Neutrophil (primary cell): ENCODE results near the gene AMDHD2.

Source experiments
- H3K27ac ChIP-seq: fragments of 200-600 bp; sonication (generic); 2 replicates; pipeline ENCODE4 v1.5.1; 2016; ENCODE audit warnings: mild to moderate bottlenecking, moderate library complexity
- H3K27me3 ChIP-seq: fragments of 200-600 bp; sonication (generic); 2 replicates; pipeline ENCODE4 v1.6.0; 2016; ENCODE audit warnings: mild to moderate bottlenecking
- H3K36me3 ChIP-seq: fragments of 200-600 bp; sonication (generic); 2 replicates; pipeline ENCODE4 v1.5.1; 2017
- H3K4me1 ChIP-seq, 2 experiments: fragments of 200-600 bp in 1 of 2; sonication (generic) in 1 of 2; 1 replicate in 1 of 2; 2 replicates in 1 of 2; pipeline versions ENCODE4 v1.5.1 to v1.6.1; 2013 to 2016; ENCODE audit warnings: low read depth in 1 of 2, low read length in 1 of 2, mild to moderate bottlenecking in 1 of 2, moderate library complexity in 1 of 2; ENCODE audit not compliant: control insufficient read depth in 1 of 2, insufficient read depth in 1 of 2
- H3K4me3 ChIP-seq, 2 experiments: fragments of 200-600 bp in 1 of 2; sonication (generic) in 1 of 2; 1 replicate in 1 of 2; 2 replicates in 1 of 2; pipeline ENCODE4 v1.5.1; 2013 to 2016; ENCODE audit warnings: low read depth in 1 of 2, low read length in 1 of 2, mild to moderate bottlenecking in 1 of 2, moderate library complexity in 1 of 2
- H3K9me3 ChIP-seq: fragments of 200-600 bp; sonication (generic); 2 replicates; pipeline ENCODE4 v1.5.1; 2016
- TF ChIP-seq, protein P1 (sequence below): fragments of 200-600 bp; sonication (generic); IDR thresholded peaks from 2 replicates; pipeline ENCODE4 v1.5.1; 2016; ENCODE audit warnings: antibody characterized with exemption

AMDHD2 gene

DNA sequence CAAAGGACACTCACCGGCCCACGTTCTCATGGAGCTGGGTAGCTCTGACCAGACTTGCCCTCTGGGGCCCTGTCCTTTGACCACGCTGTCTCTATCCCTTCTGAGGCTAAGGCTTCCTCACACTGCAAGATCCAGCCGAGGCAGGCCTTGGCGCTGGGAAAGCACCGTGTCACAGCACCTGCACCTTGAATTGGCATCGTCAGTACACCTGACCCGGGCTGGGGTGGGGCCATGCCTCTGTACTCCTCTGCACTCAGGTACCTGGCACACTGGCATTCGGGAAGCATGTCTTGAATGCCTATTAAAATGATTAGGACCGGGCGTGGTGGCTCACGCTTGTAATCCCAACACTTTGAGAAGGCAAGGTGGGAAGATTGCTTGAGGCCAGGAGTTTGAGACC lies 39.2 kb upstream of the AMDHD2 start:
- H3K4me1 ChIP-seq = peaks cover under 1 to 2% of the 10 kb centered on the region in 2 experiments
- H3K4me3 ChIP-seq = no peak overlapping the region
- peaks cover 6% of the 10 kb centered on the region for H3K27me3 ChIP-seq

DNA sequence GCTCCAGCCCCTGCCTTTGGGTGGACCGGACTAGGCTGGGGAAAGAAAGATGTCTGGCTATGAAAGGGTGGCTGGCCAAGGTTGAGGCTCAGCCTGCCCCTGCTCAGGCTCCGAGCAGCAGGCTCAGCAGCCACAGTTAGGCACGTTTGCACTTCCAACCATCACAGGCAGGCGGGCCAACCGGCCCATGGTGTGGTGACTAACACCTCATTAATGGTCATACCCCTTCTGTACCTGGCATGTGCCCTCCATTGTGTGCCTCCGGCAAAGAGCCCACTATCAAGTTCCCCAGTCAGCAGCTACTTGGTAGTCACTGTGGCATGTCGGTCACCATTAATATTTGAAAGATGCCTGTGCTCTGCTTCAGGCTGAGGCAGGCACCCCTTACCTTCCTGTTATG lies 38.5 kb upstream of the AMDHD2 start:
- Histone ChIP-seq H3K9me3 (no peaks in the 10 kb centered on the region), H3K36me3 (no peaks in the 10 kb centered on the region), H3K4me3 (no peak overlapping the region), H3K27ac (no peak overlapping the region), H3K27me3 (no peaks in the 10 kb centered on the region), H3K4me1 (peaks cover under 1 to 4% of the 10 kb centered on the region in 2 experiments)
- TF ChIP-seq, protein P1, sequence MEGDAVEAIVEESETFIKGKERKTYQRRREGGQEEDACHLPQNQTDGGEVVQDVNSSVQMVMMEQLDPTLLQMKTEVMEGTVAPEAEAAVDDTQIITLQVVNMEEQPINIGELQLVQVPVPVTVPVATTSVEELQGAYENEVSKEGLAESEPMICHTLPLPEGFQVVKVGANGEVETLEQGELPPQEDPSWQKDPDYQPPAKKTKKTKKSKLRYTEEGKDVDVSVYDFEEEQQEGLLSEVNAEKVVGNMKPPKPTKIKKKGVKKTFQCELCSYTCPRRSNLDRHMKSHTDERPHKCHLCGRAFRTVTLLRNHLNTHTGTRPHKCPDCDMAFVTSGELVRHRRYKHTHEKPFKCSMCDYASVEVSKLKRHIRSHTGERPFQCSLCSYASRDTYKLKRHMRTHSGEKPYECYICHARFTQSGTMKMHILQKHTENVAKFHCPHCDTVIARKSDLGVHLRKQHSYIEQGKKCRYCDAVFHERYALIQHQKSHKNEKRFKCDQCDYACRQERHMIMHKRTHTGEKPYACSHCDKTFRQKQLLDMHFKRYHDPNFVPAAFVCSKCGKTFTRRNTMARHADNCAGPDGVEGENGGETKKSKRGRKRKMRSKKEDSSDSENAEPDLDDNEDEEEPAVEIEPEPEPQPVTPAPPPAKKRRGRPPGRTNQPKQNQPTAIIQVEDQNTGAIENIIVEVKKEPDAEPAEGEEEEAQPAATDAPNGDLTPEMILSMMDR = no peak

More for the DNA sequence above, 39.2 kb upstream of the AMDHD2 start:
- H3K9me3 ChIP-seq = no peaks in the 10 kb centered on the region
- H3K27ac ChIP-seq = no peak overlapping the region
- no peaks in the 10 kb centered on the region for H3K36me3 ChIP-seq
- TF ChIP-seq, protein P1 = no peak

- Histone ChIP-seq H3K4me3 (no peak overlapping the region), H3K9me3 (no peaks in the 10 kb centered on the region), H3K27me3 (peaks cover 5% of the 10 kb centered on the region), H3K36me3 (no peaks in the 10 kb centered on the region), H3K4me1 (peaks cover 7 to 10% of the 10 kb centered on the region in 2 experiments), H3K27ac (no peak overlapping the region)
- TF ChIP-seq, protein P1 = no peak
Observed at GRCh38 chr16:2482249-2482648, 37.9 kb upstream of the AMDHD2 start.

DNA sequence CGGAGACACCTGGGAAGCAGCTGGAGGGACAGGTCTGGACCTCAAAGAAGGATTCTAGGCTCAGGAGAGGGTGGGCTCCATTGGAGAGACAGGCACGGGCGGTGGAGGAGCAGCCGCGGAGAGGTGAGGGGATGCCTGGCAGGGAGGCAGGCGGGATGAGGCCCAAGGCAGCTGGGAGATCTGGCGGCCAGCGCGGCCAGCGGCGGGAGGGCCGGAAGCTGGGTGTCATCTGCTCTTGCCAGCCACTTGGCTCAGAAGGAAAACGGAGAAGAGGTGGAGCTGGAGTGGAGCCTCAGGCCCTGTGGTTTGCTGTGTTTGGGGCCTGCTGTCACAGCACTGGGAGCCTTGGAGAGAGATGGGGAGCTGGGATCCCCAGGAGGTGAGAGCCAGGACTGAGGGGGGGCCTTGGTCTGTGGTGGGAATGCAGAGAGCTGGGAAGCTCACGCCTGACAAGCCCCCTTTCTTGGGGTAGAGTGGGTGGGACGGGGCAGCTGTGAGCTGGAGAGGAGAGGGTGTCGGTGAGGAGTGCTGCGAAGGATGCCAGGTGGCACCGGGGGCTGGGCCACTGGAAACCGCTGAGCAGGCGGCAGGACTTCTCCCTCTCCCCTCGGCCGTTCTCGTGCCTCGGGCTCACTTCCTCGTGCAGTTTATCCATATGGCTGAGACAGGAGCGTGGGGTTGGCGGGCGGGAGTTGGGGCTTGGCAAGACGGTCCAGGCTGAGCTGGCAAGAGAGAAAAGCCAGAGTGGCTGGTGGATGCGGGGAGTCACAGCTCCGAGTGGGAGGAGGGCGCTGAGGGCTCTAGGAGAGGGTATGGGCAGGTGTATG lies 37.2 kb upstream of the AMDHD2 start:
- no peak overlapping the region for H3K27ac ChIP-seq
- H3K27me3 ChIP-seq = peaks cover 11% of the 10 kb centered on the region
- peaks cover 13 to 17% of the 10 kb centered on the region in 2 experiments for H3K4me1 ChIP-seq
- no peaks in the 10 kb centered on the region for H3K9me3 ChIP-seq
- no peak overlapping the region for H3K4me3 ChIP-seq
- H3K36me3 ChIP-seq = no peaks in the 10 kb centered on the region
- TF ChIP-seq, protein P1 = no peak

- peaks cover 16 to 21% of the 10 kb centered on the region in 2 experiments for H3K4me1 ChIP-seq
- H3K27me3 ChIP-seq = peaks cover 14% of the 10 kb centered on the region
- no peak overlapping the region for H3K27ac ChIP-seq
- H3K4me3 ChIP-seq = no peak overlapping the region
- no peaks in the 10 kb centered on the region for H3K36me3 ChIP-seq
- H3K9me3 ChIP-seq = no peaks in the 10 kb centered on the region
- TF ChIP-seq, protein P1 = no peak
Observed at GRCh38 chr16:2483939-2484897, 36.0 kb upstream of the AMDHD2 start.
